GM12874 (cell line): ENCODE data around the gene EEFSEC.

Experiments used
- TF ChIP-seq, protein P1 (sequence below): IDR thresholded peaks from 2 replicates; pipeline ENCODE4 v1.5.1; 2011; ENCODE audit warnings: low read depth, mild to moderate bottlenecking, control low read depth, low read length, moderate library complexity; ENCODE audit not compliant: insufficient read depth

Gene EEFSEC

DNA sequence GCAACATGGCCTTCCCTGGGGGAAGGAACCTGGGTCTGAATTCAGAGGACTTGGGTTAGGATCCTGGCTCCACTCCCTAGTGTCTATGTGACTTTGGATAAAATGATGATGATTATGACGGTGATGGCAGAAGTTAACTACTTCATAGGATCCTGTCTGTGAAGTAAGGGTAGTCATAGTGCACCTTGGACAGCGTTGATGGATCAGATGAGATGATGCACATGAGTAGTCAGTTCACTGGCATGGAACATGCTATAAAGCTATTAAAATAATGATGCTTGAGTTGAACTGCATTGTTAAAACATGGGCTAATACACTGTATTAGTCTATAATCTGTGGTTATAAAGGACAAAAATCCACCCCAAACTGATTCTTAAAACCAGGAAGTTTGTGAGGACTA is 62.0 kb downstream of the EEFSEC start:
- TF ChIP-seq, protein P1, sequence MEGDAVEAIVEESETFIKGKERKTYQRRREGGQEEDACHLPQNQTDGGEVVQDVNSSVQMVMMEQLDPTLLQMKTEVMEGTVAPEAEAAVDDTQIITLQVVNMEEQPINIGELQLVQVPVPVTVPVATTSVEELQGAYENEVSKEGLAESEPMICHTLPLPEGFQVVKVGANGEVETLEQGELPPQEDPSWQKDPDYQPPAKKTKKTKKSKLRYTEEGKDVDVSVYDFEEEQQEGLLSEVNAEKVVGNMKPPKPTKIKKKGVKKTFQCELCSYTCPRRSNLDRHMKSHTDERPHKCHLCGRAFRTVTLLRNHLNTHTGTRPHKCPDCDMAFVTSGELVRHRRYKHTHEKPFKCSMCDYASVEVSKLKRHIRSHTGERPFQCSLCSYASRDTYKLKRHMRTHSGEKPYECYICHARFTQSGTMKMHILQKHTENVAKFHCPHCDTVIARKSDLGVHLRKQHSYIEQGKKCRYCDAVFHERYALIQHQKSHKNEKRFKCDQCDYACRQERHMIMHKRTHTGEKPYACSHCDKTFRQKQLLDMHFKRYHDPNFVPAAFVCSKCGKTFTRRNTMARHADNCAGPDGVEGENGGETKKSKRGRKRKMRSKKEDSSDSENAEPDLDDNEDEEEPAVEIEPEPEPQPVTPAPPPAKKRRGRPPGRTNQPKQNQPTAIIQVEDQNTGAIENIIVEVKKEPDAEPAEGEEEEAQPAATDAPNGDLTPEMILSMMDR = no peak

DNA sequence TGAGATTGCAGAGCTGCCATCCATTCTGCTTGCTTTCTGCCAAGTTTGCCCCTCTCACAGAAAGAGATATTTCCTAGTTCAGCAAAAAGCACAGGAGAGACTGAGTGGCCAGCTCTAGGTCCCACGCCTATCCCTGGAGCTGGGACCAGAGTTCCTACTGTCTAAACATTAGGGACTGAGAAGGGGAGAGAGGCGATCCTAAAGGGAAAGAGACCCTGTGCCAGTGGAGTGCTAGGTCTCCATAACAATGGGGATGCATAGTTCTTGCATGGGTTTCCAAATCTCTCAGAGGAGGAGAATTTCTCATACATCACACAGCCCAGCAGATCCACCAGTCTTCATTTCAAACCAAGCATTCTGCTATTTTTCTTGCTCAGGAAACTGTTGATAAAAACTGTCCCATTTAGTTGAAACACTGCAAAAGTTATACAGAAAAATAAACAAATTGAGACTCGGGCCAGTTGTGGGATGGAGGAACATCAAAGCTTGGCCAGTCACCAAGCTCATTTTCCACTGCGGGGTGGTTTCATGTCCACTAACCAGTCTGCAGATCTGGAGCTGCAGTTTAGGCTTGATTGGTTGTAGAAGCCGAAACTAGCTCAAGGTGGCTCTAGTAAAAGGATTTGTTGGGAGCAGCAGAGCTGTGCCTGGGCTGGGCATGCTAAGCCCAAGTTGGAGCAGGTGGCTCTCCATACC is 62.7 kb downstream of the EEFSEC start:
- TF ChIP-seq, protein P1 = no peak

DNA sequence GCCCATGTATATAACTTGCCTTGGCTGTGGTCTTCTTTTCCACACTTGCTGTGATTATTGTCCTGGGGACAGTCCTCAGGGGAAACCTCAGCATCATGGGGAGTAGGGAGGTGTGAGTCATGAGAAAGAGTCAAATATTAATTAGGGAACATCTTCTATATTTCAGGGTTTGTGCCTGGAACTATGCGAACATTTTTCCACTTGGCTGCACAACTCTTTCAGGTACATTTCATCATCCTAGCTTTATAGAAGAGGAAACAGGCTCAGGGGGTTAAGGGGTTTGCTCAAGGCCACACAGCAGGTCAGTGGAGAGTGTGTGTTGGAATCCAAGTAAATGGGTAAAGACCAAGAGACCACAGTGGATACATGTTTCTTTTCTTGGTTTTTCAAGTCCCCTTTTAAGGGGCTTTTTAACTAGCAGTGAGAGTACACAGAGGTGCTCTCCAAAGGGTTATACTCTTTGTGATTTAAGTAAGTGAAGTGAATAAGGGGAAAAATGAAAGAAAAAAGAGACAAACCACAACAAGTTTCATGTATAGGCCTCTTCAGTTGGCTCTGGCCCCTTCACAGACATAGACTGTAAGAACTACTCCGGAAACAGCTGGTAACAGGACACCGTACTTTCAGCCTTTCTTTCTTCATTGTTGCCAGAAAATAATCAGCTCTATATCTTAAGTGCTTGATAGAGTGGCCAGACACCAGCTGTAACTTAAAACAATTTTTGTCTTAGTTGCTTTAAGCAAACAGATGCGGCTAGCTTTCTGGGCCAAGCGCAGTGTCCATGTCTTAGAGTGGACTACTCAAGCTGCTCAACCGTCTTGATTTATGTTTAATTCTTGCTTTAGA is 64.6 kb downstream of the EEFSEC start:
- TF ChIP-seq, protein P1 = no peak

DNA sequence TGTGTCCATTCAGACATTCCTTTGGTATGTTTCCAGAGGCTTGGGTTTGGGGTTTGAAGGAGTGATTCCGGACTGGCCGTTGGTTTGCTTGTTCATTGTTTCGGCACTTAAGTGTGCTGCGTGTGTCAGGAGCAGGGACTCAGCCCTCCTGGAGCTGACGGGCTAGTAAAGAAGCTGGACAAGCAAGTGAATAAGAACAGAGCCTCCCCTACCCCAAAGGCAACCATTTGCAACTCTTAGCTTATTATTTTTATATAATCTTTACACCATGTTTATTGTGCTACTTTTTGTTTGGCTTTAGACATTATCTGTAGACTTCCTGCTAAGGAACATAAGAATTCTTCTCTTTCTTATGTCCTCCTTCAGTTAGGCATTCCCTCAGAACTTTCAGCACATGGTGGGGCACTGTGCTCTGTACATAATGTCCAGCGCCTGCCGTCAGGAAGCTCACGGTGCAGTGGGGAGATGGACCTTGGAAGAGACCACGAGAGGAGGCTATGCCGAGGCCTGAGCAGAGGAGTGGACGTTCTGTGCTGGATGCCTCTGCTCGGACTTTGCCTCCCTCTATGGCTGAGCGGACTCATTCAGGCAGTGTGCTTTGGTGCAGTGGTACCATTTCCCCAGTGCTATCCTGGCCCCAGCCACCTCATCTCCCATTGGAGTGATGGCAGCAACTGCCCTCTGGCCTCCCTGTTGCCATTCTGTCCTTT is 65.4 kb downstream of the EEFSEC start:
- TF ChIP-seq, protein P1 = no peak

GRCh38 chr3:128221328-128221727 is 68.0 kb downstream of the EEFSEC start:
- TF ChIP-seq, protein P1 = no peak

GRCh38 chr3:128222796-128223385 is 69.6 kb downstream of the EEFSEC start:
- TF ChIP-seq, protein P1 = no peak
